ENCODE results near the gene HDAC3. TPM values are rescaled to one million over a fixed set of nuclear protein-coding genes. Genes with fewer than 3 reads are reported as not detected.
"Not testable (repeated sequence)": the region's sequence is repeated elsewhere in the genome, so short reads cannot be mapped to it uniquely, and the experiment has no call there.

HDAC3 gene
- total RNA-seq, 2 donors from 2014 or later, result 53.5 to 56.2 TPM

DNA sequence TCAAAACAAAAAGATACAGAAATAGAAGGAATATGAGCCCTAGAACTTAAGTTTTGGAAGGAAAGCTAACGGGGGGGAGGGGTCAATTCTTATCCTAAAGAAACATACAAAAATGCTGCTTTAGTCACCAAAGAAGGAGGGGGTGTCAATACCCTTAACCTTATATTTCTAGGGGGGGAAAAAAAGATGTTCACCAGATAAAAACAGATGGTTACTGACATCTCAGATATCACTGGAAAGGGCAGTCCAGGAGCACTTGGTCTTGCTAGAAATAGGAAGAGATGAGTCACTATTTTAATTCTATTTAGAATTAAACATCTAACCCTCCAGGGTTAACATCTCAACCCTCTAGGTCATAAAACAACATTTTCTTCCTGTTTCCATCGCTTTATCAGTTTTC is 19.5 kb downstream of the HDAC3 start:
- Histone ChIP-seq H3K4me1 (ENCODE audit: control insufficient read depth in 1 of 2, low read depth in 2 of 2) (peaks cover 19 to 45% of the 10 kb centered on the region in 2 donors), H3K27me3 (replicated peaks; ENCODE audit: insufficient read depth) (no peaks in the 10 kb centered on the region), H3K36me3 (peaks cover 13% of the 10 kb centered on the region), H3K27ac (peak overlapping the region; percentile 93 to 95), H3K9me3 (no peaks in the 10 kb centered on the region), H3K4me3 (peak overlapping the region; percentile 94)
- DNase-seq (ENCODE audit: low spot score) (no peak), ATAC-seq (ENCODE audit: insufficient number of reproducible peaks, low FRiP score, low read depth) (no peak)
- TF ChIP-seq, protein P1, sequence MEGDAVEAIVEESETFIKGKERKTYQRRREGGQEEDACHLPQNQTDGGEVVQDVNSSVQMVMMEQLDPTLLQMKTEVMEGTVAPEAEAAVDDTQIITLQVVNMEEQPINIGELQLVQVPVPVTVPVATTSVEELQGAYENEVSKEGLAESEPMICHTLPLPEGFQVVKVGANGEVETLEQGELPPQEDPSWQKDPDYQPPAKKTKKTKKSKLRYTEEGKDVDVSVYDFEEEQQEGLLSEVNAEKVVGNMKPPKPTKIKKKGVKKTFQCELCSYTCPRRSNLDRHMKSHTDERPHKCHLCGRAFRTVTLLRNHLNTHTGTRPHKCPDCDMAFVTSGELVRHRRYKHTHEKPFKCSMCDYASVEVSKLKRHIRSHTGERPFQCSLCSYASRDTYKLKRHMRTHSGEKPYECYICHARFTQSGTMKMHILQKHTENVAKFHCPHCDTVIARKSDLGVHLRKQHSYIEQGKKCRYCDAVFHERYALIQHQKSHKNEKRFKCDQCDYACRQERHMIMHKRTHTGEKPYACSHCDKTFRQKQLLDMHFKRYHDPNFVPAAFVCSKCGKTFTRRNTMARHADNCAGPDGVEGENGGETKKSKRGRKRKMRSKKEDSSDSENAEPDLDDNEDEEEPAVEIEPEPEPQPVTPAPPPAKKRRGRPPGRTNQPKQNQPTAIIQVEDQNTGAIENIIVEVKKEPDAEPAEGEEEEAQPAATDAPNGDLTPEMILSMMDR (IDR thresholded peaks at IDR 0.05), result no peak

DNA sequence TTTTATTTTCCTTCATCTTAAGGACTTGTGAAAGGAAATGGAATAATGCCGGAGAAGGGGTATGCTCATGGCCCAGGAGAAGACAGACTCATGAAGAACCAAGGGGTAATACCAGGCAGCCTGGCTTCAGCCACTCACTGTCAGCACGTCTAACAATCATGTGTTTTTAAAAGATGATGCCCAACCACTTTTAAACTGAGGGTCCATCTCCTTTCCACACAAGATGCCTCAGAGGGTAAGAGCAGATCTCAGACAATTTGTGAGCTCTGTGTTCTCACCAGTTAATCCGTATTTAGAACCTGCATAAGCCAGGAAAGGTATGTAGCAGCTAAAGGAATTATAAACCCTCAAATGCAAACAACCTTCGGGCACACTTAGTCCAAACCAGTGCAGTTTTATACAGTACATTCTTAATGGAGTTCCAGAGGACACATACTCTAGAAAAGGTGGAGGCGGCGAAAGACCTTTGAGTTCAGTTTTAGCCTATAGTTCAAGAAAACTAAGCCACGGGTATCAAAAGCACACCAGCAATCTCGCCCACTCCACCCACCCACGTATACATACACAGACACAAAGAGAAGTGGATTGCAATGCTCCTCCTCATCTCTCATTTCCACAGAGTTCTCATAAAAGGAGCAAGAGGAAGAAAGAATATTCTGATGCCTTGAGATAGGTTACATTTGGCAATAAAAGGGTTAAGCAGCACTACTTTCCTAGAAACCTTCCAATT is 20.5 kb downstream of the HDAC3 start:
- Histone ChIP-seq H3K36me3 (peaks cover 3% of the 10 kb centered on the region), H3K4me3 (peak overlapping the region; percentile 94), H3K9me3 (no peaks in the 10 kb centered on the region), H3K4me1 (ENCODE audit: control insufficient read depth in 1 of 2, low read depth in 2 of 2) (peaks cover 19 to 45% of the 10 kb centered on the region in 2 donors), H3K27ac (peak overlapping the region in 1 of 2 donors; percentile 95), H3K27me3 (replicated peaks; ENCODE audit: insufficient read depth) (no peaks in the 10 kb centered on the region)
- DNase-seq (ENCODE audit: low spot score) (no peak), ATAC-seq (ENCODE audit: insufficient number of reproducible peaks, low FRiP score, low read depth) (no peak)
- TF ChIP-seq, protein P1 (IDR thresholded peaks at IDR 0.05), result no peak

DNA sequence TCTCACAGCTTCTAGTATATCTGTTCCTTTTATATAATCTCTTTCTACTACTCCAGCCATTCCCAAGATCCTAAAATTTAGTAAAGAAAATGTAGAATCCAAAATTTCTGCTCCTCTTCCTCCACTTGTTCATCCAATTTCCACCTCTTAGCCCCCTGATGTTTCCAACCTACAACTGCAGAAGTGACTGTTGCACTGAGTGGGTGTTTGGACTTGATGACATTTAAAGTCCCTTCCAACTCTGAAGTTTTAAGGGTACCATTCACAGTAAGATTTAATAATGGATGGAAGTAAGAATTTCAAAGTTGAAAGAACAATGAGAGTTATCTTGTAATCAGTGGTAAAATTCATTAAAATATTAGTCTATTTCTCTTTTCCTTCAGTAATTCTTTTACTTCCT is 23.3 kb downstream of the HDAC3 start:
- TF ChIP-seq, protein P1 (IDR thresholded peaks at IDR 0.05), result no peak
- no peak overlapping the region for H3K27ac ChIP-seq
- no peaks in the 10 kb centered on the region for H3K36me3 ChIP-seq
- no peaks in the 10 kb centered on the region for H3K9me3 ChIP-seq
- DNase-seq (ENCODE audit: low spot score) (no peak), ATAC-seq (ENCODE audit: insufficient number of reproducible peaks, low FRiP score, low read depth) (no peak)
- peaks cover 20 to 39% of the 10 kb centered on the region in 2 donors for H3K4me1 ChIP-seq (ENCODE audit: control insufficient read depth in 1 of 2, low read depth in 2 of 2)
- no peaks in the 10 kb centered on the region for H3K27me3 ChIP-seq (replicated peaks; ENCODE audit: insufficient read depth)
- no peak overlapping the region for H3K4me3 ChIP-seq

DNA sequence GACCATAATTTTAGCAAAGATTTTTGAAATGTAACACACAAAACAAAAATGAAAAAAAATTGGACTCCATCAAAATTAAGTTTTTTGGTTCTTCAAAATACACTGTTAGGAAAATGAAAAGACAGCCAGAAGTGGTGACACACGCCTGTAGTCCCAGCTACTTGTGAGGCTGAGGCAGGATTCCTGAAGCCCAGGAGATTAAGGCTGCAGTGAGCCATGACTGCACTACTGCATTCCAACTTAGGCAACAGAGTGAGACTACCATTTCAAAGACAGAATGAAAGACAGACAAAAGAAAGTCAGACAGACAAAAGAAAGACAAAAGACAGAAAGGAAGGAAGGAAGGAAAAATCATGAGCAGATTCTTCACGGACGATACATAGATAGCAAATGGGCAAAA is 25.4 kb downstream of the HDAC3 start:
- Histone ChIP-seq H3K4me1 (ENCODE audit: control insufficient read depth in 1 of 2, low read depth in 2 of 2) (peaks cover 18 to 26% of the 10 kb centered on the region in 2 donors), H3K27me3 (replicated peaks; ENCODE audit: insufficient read depth) (no peaks in the 10 kb centered on the region), H3K9me3 (no peaks in the 10 kb centered on the region), H3K4me3 (no peak overlapping the region), H3K36me3 (no peaks in the 10 kb centered on the region), H3K27ac (no peak overlapping the region)
- TF ChIP-seq, protein P1 (IDR thresholded peaks at IDR 0.05), result no peak
- DNase-seq (ENCODE audit: low spot score) (no peak), ATAC-seq (ENCODE audit: insufficient number of reproducible peaks, low FRiP score, low read depth) (no peak)

DNA sequence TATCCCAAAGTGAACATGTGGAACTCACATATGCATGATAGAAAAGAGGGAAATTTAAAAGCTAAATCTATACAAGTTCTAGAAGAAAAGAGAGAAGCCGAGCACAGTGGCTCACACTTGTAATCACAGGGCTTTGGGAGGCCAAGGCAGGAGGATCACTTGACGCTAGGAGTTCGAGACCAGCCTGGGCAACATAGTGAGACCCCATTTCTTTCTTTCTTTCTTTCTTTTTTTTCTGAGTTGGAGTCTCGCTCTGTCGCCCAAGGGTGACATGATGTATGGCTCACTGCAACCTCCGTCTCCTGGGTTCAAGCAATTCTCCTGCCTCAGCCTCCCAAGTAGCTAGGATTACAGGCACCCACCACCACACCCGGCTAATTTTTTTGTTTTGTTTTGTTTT is 26.7 kb downstream of the HDAC3 start:
- DNase-seq (ENCODE audit: low spot score); H3K4me3 ChIP-seq; ATAC-seq (ENCODE audit: insufficient number of reproducible peaks, low FRiP score, low read depth); H3K36me3 ChIP-seq; H3K27me3 ChIP-seq (replicated peaks; ENCODE audit: insufficient read depth); H3K27ac ChIP-seq; H3K9me3 ChIP-seq: not testable (repeated sequence)
- peaks cover 26 to 31% of the 10 kb centered on the region in 2 donors for H3K4me1 ChIP-seq (ENCODE audit: control insufficient read depth in 1 of 2, low read depth in 2 of 2)

DNA sequence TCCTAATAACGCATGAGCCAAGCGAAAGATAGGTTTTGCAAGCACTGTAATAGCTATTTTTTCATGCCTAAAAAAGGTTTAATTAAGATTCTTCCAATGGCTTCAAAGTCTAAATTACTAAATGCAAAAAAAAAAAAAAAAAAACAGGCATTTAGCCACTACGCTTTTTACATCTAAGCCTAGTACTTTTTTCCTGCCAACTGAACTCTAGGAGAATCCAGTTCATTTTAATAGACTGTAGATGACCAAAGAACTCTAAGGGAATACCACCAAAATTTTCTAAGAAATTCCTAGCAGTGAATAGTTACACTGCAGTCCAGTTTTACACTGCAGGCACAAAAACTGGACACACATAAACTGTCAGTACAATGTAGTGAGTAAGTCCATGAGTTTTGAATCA is 27.6 kb downstream of the HDAC3 start:
- Histone ChIP-seq H3K27me3 (replicated peaks; ENCODE audit: insufficient read depth) (no peaks in the 10 kb centered on the region), H3K27ac (no peak overlapping the region), H3K36me3 (no peaks in the 10 kb centered on the region), H3K4me3 (no peak overlapping the region), H3K9me3 (no peaks in the 10 kb centered on the region), H3K4me1 (ENCODE audit: control insufficient read depth in 1 of 2, low read depth in 2 of 2) (peaks cover 35 to 39% of the 10 kb centered on the region in 2 donors)
- DNase-seq (ENCODE audit: low spot score), result no peak
- no peak for ATAC-seq (ENCODE audit: insufficient number of reproducible peaks, low FRiP score, low read depth)
- TF ChIP-seq, protein P1 (IDR thresholded peaks at IDR 0.05), result no peak
